Measurements from ENCODE around the gene ZFP69B. TPM values are rescaled to one million over a fixed set of nuclear protein-coding genes. Genes with fewer than 3 reads are reported as not detected.

The ZFP69B gene
- total RNA-seq, 1 experiment from 2014 or later = 3.7 TPM

- Histone ChIP-seq H3K4me1 (replicated peaks; ENCODE audit: insufficient read depth) (no peaks in the 10 kb centered on the region; the same call in 1 of the 2 replicates), H3K9me3 (ENCODE audit: insufficient read depth, low read depth) (no peaks in the 10 kb centered on the region), H3K79me2 (ENCODE audit: low read depth) (no peaks in the 10 kb centered on the region), H2AFZ (no peak overlapping the region), H3K4me2 (no peak overlapping the region), H3F3A (ENCODE audit: insufficient read depth, low read depth) (no peaks in the 10 kb centered on the region), H3K36me3 (ENCODE audit: low read depth) (no peaks in the 10 kb centered on the region), H3K9me2 (ENCODE audit: insufficient read depth) (no peaks in the 10 kb centered on the region), H3K4me3 (no peak overlapping the region), H3K27me3 (ENCODE audit: insufficient read depth, low read depth) (no peaks in the 10 kb centered on the region), H4K20me1 (ENCODE audit: insufficient read depth) (no peaks in the 10 kb centered on the region), H3K27ac (no peak overlapping the region)
- intact Hi-C loops (cut with micrococcal nuclease; ENCODE audit: unreplicated experiment) = no loop called here
- no peak for DNase-seq
- CTCF ChIA-PET = no interaction called here
- no peak for TF ChIP-seq EZH2 (IDR thresholded peaks at IDR 0.05; ENCODE audit: low read depth)
- TF ChIP-seq CTCF (conservative IDR thresholded peaks at IDR 0.05) = no peak
- no TSS peak for BruUV-seq (replicated peaks)
- POLR2A ChIA-PET (ENCODE audit: unreplicated experiment) = no interaction called here
Observed at GRCh38 chr1:40409467-40409866, 40.8 kb upstream of the ZFP69B start.

DNA sequence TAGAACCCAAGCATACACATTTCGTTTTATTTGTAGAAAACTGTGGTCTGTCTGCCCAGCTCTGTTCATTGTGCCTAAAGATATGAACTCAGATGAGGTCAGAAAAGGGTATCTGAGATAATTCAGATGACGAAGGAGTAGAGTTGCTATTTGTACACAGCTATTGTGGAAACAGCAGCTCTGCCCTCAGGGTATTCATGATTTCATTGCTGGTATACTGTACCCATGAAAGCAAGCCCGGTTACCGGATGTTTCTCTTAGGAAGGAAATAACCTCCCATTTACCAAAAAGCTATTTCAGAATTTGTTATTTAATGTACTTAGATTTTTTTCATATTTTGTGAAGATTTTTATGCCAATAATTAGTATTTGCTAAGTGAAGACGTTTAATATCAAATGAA, 39.0 kb upstream of the ZFP69B start:
- no peak for DNase-seq

GRCh38 chr1:40411843-40412242, 38.4 kb upstream of the ZFP69B start:
- ChIA-PET POLR2A (ENCODE audit: unreplicated experiment) (no interaction called here), CTCF (interaction anchor here (0.5 kb wide), 1 partner anchor 541 kb away, joined by 3 read pairs; no protein-coding TSS in a partner anchor)
- no TSS peak for BruUV-seq (replicated peaks)

More for the DNA sequence above, 39.0 kb upstream of the ZFP69B start:
- Histone ChIP-seq H3K27ac (no peak overlapping the region), H3K9me2 (ENCODE audit: insufficient read depth) (no peaks in the 10 kb centered on the region), H4K20me1 (ENCODE audit: insufficient read depth) (no peaks in the 10 kb centered on the region), H3F3A (ENCODE audit: insufficient read depth, low read depth) (no peaks in the 10 kb centered on the region), H3K4me2 (no peak overlapping the region), H3K4me3 (no peak overlapping the region), H3K4me1 (replicated peaks; ENCODE audit: insufficient read depth) (no peaks in the 10 kb centered on the region), H3K36me3 (ENCODE audit: low read depth) (no peaks in the 10 kb centered on the region), H3K9me3 (ENCODE audit: insufficient read depth, low read depth) (no peaks in the 10 kb centered on the region), H2AFZ (no peak overlapping the region), H3K27me3 (ENCODE audit: insufficient read depth, low read depth) (no peaks in the 10 kb centered on the region), H3K79me2 (ENCODE audit: low read depth) (no peaks in the 10 kb centered on the region)
- intact Hi-C loops (cut with micrococcal nuclease; ENCODE audit: unreplicated experiment) = no loop called here
- BruUV-seq (replicated peaks) = no TSS peak
- CTCF ChIA-PET = interaction anchor here (0.5 to 0.6 kb wide), 2 partner anchors 168 to 541 kb away, joined by 3 to 5 read pairs; no protein-coding TSS in a partner anchor
- POLR2A ChIA-PET (ENCODE audit: unreplicated experiment) = no interaction called here
- TF ChIP-seq CTCF (conservative IDR thresholded peaks at IDR 0.05) (no peak), EZH2 (IDR thresholded peaks at IDR 0.05; ENCODE audit: low read depth) (no peak)

More at GRCh38 chr1:40411843-40412242, 38.4 kb upstream of the ZFP69B start:
- no peaks in the 10 kb centered on the region for H4K20me1 ChIP-seq (ENCODE audit: insufficient read depth)
- no peaks in the 10 kb centered on the region for H3K9me2 ChIP-seq (ENCODE audit: insufficient read depth)
- H3K4me1 ChIP-seq (replicated peaks; ENCODE audit: insufficient read depth) = no peaks in the 10 kb centered on the region
- H2AFZ ChIP-seq = no peak overlapping the region
- H3K27me3 ChIP-seq (ENCODE audit: insufficient read depth, low read depth) = no peaks in the 10 kb centered on the region
- no peak overlapping the region for H3K27ac ChIP-seq
- no peak for DNase-seq
- no peaks in the 10 kb centered on the region for H3K79me2 ChIP-seq (ENCODE audit: low read depth)
- H3K36me3 ChIP-seq (ENCODE audit: low read depth) = no peaks in the 10 kb centered on the region
- TF ChIP-seq EZH2 (IDR thresholded peaks at IDR 0.05; ENCODE audit: low read depth) (no peak), CTCF (conservative IDR thresholded peaks at IDR 0.05) (no peak)
- H3F3A ChIP-seq (ENCODE audit: insufficient read depth, low read depth) = no peaks in the 10 kb centered on the region
- intact Hi-C loops (cut with micrococcal nuclease; ENCODE audit: unreplicated experiment) = no loop called here
- no peak overlapping the region for H3K4me2 ChIP-seq
- H3K9me3 ChIP-seq (ENCODE audit: insufficient read depth, low read depth) = no peaks in the 10 kb centered on the region
- H3K4me3 ChIP-seq = no peak overlapping the region

All from PC-9 (cell line).